Mesothelial cell of epicardium (in vitro differentiated cells): ENCODE measurements around the gene FGR. TPM values are rescaled to one million over a fixed set of nuclear protein-coding genes. Genes with fewer than 3 reads are reported as not detected.

Experiments
- DNase-seq, 2 experiments: peaks; one replicate each; pipeline ENCODE4 v3.0.0; 2021; ENCODE audit warnings: low spot score in 2 of 2; ENCODE audit not compliant: unreplicated experiment in 2 of 2
- H3K27ac Mint-ChIP-seq: 2 replicates; pipeline ENCODE4 v1.8.0; 2021; ENCODE audit warnings: mixed read lengths
- H3K27me3 Mint-ChIP-seq: 2 replicates; pipeline ENCODE4 v1.8.0; 2021; ENCODE audit warnings: low read depth, mixed read lengths
- H3K36me3 Mint-ChIP-seq: 2 replicates; pipeline ENCODE4 v1.8.0; 2021; ENCODE audit warnings: mixed read lengths
- H3K4me1 Mint-ChIP-seq: 2 replicates; pipeline ENCODE4 v1.8.0; 2021; ENCODE audit warnings: mixed read lengths
- H3K4me3 Mint-ChIP-seq: 2 replicates; pipeline ENCODE4 v1.8.0; 2021; ENCODE audit warnings: mild to moderate bottlenecking, moderate library complexity, mixed read lengths
- H3K9me3 Mint-ChIP-seq: 2 replicates; pipeline ENCODE4 v1.8.0; 2021; ENCODE audit warnings: mixed read lengths
- CTCF ChIP-seq: fragments of 200-600 bp; sonication (generic); IDR thresholded peaks from one replicate; pipeline ENCODE4 v1.5.0; 2021; ENCODE audit warnings: antibody characterized with exemption; ENCODE audit not compliant: unreplicated experiment
- total RNA-seq: library from RNA; stranded (reverse); gene quantifications from 3 replicates; pipeline ENCODE4 v1.2.1, GENCODE V29; 2021

Gene FGR
- total RNA-seq, 1 donor from 2014 or later, result 0.11 TPM

DNA sequence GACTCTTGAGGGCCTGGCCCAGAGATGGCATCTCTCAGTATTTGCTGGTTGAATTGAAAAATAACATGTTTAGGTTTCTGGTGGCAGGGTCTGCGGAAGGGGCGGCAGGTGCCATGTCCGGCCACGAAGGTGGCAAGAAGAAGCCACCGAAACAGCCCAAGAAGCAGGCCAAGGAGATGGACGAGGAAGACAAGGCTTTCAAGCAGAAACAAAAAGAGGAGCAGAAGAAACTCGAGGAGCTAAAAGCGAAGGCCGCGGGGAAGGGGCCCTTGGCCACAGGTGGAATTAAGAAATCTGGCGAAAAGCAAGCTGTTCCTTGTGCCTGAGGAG lies 14.3 kb upstream of the FGR start:
- Mint-ChIP-seq H3K4me1 (peaks cover 20% of the 10 kb centered on the region), H3K27ac (peak overlapping the region; percentile 75), H3K9me3 (no peaks in the 10 kb centered on the region), H3K36me3 (no peaks in the 10 kb centered on the region), H3K4me3 (no peak overlapping the region), H3K27me3 (no peaks in the 10 kb centered on the region)
- no peak for TF ChIP-seq CTCF
- DNase-seq, result no peak

DNA sequence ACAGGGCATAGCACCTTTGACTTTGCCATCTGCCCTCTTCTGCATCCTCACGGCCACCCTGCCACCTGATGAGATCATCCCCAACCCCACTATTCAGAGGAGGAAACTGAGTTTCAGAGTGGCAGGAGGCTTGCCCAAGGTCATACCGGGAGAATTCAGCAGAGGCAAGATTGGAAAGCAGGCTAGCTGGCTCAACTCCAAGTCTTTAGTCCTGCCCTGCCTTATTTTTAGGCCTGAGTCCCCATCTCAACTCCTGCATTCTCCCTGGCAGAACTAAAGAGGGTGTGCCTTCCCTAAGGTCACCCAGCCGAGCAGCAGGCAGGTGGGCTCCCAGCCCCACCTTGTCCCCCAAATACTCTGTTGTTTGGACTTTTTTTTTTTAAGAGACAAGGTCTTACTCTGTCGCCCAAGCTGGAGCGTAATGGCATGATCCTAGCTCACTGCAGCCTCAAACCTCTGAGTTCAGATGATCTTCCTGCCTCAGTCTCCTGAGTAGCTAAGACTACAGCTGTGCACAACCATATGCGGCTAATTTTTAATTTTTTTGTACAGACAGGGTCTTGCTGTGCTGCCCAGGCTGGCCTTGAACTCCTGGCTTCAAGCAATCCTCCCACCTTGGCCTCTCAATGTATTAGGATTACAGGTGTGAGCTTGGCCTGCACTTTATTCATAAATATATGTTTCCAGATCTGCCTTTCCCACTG lies 13.8 kb upstream of the FGR start:
- Mint-ChIP-seq H3K27ac (no peak overlapping the region), H3K27me3 (no peaks in the 10 kb centered on the region), H3K4me1 (peaks cover 20% of the 10 kb centered on the region), H3K4me3 (no peak overlapping the region), H3K9me3 (no peaks in the 10 kb centered on the region), H3K36me3 (no peaks in the 10 kb centered on the region)
- no peak for TF ChIP-seq CTCF
- DNase-seq, result no peak

- H3K4me1 Mint-ChIP-seq, result peaks cover 20% of the 10 kb centered on the region
- no peak for TF ChIP-seq CTCF
- H3K36me3 Mint-ChIP-seq, result no peaks in the 10 kb centered on the region
- H3K27me3 Mint-ChIP-seq, result no peaks in the 10 kb centered on the region
- no peak overlapping the region for H3K27ac Mint-ChIP-seq
- no peaks in the 10 kb centered on the region for H3K9me3 Mint-ChIP-seq
- H3K4me3 Mint-ChIP-seq, result no peak overlapping the region
- no peak for DNase-seq
Observed at GRCh38 chr1:27647328-27647727, 12.3 kb upstream of the FGR start.

GRCh38 chr1:27646676-27647075 lies 11.7 kb upstream of the FGR start:
- H3K4me3 Mint-ChIP-seq, result no peak overlapping the region
- no peak for TF ChIP-seq CTCF
- DNase-seq, result no peak
- H3K36me3 Mint-ChIP-seq, result no peaks in the 10 kb centered on the region
- peaks cover 16% of the 10 kb centered on the region for H3K4me1 Mint-ChIP-seq
- H3K9me3 Mint-ChIP-seq, result no peaks in the 10 kb centered on the region
- no peaks in the 10 kb centered on the region for H3K27me3 Mint-ChIP-seq
- no peak overlapping the region for H3K27ac Mint-ChIP-seq

DNA sequence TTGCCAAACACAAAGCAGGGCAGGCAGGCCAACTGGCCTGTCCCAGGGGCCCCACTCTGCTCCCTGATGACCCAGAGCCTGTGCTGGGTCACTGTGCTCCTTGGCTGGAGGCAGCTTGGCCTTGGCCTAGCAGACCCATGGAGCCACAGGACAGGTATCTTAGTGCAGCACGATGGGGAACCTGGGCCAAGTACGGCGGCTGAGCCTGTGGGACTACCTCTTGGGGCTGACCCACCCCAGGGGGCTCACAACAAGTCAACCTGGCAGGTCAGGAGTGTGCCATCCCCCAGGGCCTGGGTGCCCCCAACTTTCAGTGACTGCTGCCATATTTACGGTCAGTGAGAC lies 10.1 kb upstream of the FGR start:
- Mint-ChIP-seq H3K36me3 (no peaks in the 10 kb centered on the region), H3K27me3 (no peaks in the 10 kb centered on the region), H3K9me3 (no peaks in the 10 kb centered on the region), H3K4me1 (peaks cover 4% of the 10 kb centered on the region), H3K27ac (no peak overlapping the region), H3K4me3 (no peak overlapping the region)
- TF ChIP-seq CTCF, result no peak
- no peak for DNase-seq
